Calu3 (cell line): ENCODE measurements around the gene MARS1. TPM values are rescaled to one million over a fixed set of nuclear protein-coding genes. Genes with fewer than 3 reads are reported as not detected.

Experiments used
- BruUV-seq: library from RNA; stranded (reverse); fragments of 400-500 nt; replicated peaks from 2 replicates; lab custom pipeline; 2021; lab: Mats Ljungman, UMichigan
- CTCF ChIA-PET: fragments of 300-600 bp; sonication (Branson Sonifier 250); formaldehyde crosslinking; loops from one replicate; lab custom pipeline; 2022; ENCODE audit warnings: antibody characterized with exemption; lab: Charles Lee
- DNase-seq: peaks from one replicate; pipeline ENCODE4 v3.0.0; 2022
- H3K27ac Mint-ChIP-seq: one replicate; pipeline ENCODE4 v1.8.0; 2022; ENCODE audit warnings: mixed read lengths; ENCODE audit not compliant: unreplicated experiment
- H3K27me3 Mint-ChIP-seq: one replicate; pipeline ENCODE4 v1.8.0; 2022; ENCODE audit warnings: mixed read lengths; ENCODE audit not compliant: unreplicated experiment
- H3K36me3 Mint-ChIP-seq: one replicate; pipeline ENCODE4 v1.8.0; 2022; ENCODE audit warnings: mild to moderate bottlenecking, moderate library complexity, mixed read lengths; ENCODE audit not compliant: insufficient read depth, unreplicated experiment
- H3K4me1 Mint-ChIP-seq: one replicate; pipeline ENCODE4 v1.8.0; 2022; ENCODE audit warnings: mild to moderate bottlenecking, low read depth, mixed read lengths; ENCODE audit not compliant: unreplicated experiment
- H3K4me3 Mint-ChIP-seq: one replicate; pipeline ENCODE4 v1.8.0; 2022; ENCODE audit warnings: mild to moderate bottlenecking, low read depth, moderate library complexity, mixed read lengths; ENCODE audit not compliant: unreplicated experiment
- H3K9me3 Mint-ChIP-seq: one replicate; pipeline ENCODE4 v1.8.0; 2022; ENCODE audit warnings: low read depth, mixed read lengths; ENCODE audit not compliant: unreplicated experiment
- CTCF ChIP-seq: fragments of 200-600 bp; IDR thresholded peaks from one replicate; pipeline ENCODE4 v1.8.0; 2022; ENCODE audit warnings: antibody characterized with exemption; ENCODE audit not compliant: unreplicated experiment
- intact Hi-C: fragments of 100-400 bp; cut with micrococcal nuclease; formaldehyde crosslinking; loops from one replicate; pipeline ENCODE4 v1.10.0; 2022; ENCODE audit not compliant: unreplicated experiment
- total RNA-seq: library from RNA; stranded (reverse); gene quantifications from 2 replicates; pipeline ENCODE4 v1.2.3, GENCODE V29; 2022

MARS1 gene
- total RNA-seq, 1 experiment from 2014 or later: 358 TPM

- no peak for DNase-seq
- Mint-ChIP-seq H3K4me1 (peaks cover 1% of the 10 kb centered on the region), H3K36me3 (no peaks in the 10 kb centered on the region), H3K27ac (no peak overlapping the region), H3K4me3 (no peak overlapping the region), H3K27me3 (peaks cover 100% of the 10 kb centered on the region), H3K9me3 (no peaks in the 10 kb centered on the region)
- intact Hi-C loops: no loop called here
- no TSS peak for BruUV-seq
- CTCF ChIA-PET: no interaction called here
- TF ChIP-seq CTCF: no peak
These were observed 20.0 kb upstream of the MARS1 start for GRCh38 chr12:57467915-57468314.

GRCh38 chr12:57469296-57470164 lies 18.3 kb upstream of the MARS1 start:
- intact Hi-C loops: no loop called here
- Mint-ChIP-seq H3K9me3 (no peaks in the 10 kb centered on the region), H3K4me1 (peaks cover 5% of the 10 kb centered on the region), H3K27me3 (peaks cover 100% of the 10 kb centered on the region), H3K36me3 (no peaks in the 10 kb centered on the region), H3K27ac (no peak overlapping the region), H3K4me3 (no peak overlapping the region)
- no peak for DNase-seq
- no peak for TF ChIP-seq CTCF
- CTCF ChIA-PET: interaction anchor here (0.6 kb wide), 1 partner anchor 21 kb away, joined by 5 read pairs; no protein-coding TSS in a partner anchor
- no TSS peak for BruUV-seq

DNA sequence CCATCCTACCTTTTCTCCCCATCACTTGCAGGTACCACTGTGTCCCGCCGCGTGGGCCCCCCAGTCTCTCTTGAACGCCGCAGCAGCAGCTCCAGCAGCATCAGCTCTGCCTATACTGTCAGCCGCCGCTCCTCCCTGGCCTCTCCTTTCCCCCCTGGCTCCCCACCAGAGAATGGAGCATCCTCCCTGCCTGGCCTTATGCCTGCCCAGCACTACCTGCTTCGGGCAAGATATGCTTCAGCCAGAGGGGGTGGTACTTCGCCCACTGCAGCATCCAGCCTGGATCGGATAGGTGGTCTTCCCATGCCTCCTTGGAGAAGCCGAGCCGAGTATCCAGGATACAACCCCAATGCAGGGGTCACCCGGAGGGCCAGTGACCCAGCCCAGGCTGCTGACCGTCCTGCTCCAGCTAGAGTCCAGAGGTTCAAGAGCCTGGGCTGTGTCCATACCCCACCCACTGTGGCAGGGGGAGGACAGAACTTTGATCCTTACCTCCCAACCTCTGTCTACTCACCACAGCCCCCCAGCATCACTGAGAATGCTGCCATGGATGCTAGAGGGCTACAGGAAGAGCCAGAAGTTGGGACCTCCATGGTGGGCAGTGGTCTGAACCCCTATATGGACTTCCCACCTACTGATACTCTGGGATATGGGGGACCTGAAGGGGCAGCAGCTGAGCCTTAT lies 17.4 kb upstream of the MARS1 start:
- Mint-ChIP-seq H3K27me3 (peaks cover 100% of the 10 kb centered on the region), H3K4me1 (peaks cover 10% of the 10 kb centered on the region), H3K4me3 (no peak overlapping the region), H3K27ac (no peak overlapping the region), H3K9me3 (no peaks in the 10 kb centered on the region), H3K36me3 (no peaks in the 10 kb centered on the region)
- intact Hi-C loops: no loop called here
- CTCF ChIA-PET: interaction anchor here (0.6 kb wide), 1 partner anchor 20 kb away, joined by 5 read pairs; no protein-coding TSS in a partner anchor
- no peak for DNase-seq
- no peak for TF ChIP-seq CTCF
- no TSS peak for BruUV-seq

DNA sequence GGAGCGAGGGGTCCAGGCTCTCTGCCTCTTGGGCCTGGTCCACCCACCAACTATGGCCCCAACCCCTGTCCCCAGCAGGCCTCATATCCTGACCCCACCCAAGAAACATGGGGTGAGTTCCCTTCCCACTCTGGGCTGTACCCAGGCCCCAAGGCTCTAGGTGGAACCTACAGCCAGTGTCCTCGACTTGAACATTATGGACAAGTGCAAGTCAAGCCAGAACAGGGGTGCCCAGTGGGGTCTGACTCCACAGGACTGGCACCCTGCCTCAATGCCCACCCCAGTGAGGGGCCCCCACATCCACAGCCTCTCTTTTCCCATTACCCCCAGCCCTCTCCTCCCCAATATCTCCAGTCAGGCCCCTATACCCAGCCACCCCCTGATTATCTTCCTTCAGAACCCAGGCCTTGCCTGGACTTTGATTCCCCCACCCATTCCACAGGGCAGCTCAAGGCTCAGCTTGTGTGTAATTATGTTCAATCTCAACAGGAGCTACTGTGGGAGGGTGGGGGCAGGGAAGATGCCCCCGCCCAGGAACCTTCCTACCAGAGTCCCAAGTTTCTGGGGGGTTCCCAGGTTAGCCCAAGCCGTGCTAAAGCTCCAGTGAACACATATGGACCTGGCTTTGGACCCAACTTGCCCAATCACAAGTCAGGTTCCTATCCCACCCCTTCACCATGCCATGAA lies 16.8 kb upstream of the MARS1 start:
- no peak overlapping the region for H3K27ac Mint-ChIP-seq
- peaks cover 100% of the 10 kb centered on the region for H3K27me3 Mint-ChIP-seq
- CTCF ChIA-PET: interaction anchor here (0.7 kb wide), 1 partner anchor 10 kb away, joined by 9 read pairs; no protein-coding TSS in a partner anchor
- no peaks in the 10 kb centered on the region for H3K9me3 Mint-ChIP-seq
- no peak for DNase-seq
- H3K4me1 Mint-ChIP-seq: peaks cover 10% of the 10 kb centered on the region
- no peak for TF ChIP-seq CTCF
- H3K4me3 Mint-ChIP-seq: no peak overlapping the region
- no peaks in the 10 kb centered on the region for H3K36me3 Mint-ChIP-seq
- intact Hi-C loops: no loop called here
- no TSS peak for BruUV-seq
